GM10248 (cell line): Measurements from ENCODE around the gene CELF4.

ENCODE experiments used
- CTCF ChIA-PET: fragments of 300-600 bp; sonication (Branson Sonifier 250); formaldehyde crosslinking; extraction: SDS; loops from one replicate; lab custom pipeline; 2021; ENCODE audit warnings: antibody characterized with exemption; lab: Yijun Ruan, JAX
- POLR2A ChIA-PET: fragments of 350-650 bp; sonication (Branson Sonifier 250); formaldehyde crosslinking; extraction: SDS; loops from one replicate; lab custom pipeline; 2020; ENCODE audit warnings: antibody characterized with exemption; lab: Yijun Ruan, JAX
- DNase-seq: peaks from one replicate; pipeline ENCODE4 v3.0.0; 2012; ENCODE audit errors: extremely low spot score
- TF ChIP-seq, protein P1 (sequence below): IDR thresholded peaks from 2 replicates; pipeline ENCODE4 v1.5.1; 2012; ENCODE audit warnings: mild to moderate bottlenecking, low read depth; ENCODE audit errors: extremely low read depth, missing control alignments, control extremely low read depth

The CELF4 gene

DNA sequence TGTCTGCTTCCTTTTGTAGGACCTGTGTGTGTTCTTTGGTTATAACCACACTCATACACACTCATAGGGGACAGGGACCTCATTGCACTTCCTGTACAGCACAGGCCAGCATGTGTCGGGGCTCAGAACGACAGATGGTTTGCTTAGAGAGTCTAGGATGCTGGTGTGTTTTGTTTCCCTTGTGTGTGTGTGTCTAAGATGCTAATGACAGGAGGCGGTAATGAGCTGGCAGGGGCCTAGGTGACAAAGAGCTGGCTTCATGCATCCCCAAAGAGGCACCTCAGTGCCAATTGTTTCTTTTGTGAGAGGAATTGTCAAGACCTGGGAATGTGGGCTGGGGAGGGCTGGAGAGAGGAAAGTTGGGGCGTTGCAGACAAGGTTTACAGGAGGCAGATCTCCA, 66.6 kb downstream of the CELF4 start:
- CTCF ChIA-PET: no interaction called here
- TF ChIP-seq, protein P1, sequence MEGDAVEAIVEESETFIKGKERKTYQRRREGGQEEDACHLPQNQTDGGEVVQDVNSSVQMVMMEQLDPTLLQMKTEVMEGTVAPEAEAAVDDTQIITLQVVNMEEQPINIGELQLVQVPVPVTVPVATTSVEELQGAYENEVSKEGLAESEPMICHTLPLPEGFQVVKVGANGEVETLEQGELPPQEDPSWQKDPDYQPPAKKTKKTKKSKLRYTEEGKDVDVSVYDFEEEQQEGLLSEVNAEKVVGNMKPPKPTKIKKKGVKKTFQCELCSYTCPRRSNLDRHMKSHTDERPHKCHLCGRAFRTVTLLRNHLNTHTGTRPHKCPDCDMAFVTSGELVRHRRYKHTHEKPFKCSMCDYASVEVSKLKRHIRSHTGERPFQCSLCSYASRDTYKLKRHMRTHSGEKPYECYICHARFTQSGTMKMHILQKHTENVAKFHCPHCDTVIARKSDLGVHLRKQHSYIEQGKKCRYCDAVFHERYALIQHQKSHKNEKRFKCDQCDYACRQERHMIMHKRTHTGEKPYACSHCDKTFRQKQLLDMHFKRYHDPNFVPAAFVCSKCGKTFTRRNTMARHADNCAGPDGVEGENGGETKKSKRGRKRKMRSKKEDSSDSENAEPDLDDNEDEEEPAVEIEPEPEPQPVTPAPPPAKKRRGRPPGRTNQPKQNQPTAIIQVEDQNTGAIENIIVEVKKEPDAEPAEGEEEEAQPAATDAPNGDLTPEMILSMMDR: no peak
- DNase-seq: no peak
- POLR2A ChIA-PET: no interaction called here

DNA sequence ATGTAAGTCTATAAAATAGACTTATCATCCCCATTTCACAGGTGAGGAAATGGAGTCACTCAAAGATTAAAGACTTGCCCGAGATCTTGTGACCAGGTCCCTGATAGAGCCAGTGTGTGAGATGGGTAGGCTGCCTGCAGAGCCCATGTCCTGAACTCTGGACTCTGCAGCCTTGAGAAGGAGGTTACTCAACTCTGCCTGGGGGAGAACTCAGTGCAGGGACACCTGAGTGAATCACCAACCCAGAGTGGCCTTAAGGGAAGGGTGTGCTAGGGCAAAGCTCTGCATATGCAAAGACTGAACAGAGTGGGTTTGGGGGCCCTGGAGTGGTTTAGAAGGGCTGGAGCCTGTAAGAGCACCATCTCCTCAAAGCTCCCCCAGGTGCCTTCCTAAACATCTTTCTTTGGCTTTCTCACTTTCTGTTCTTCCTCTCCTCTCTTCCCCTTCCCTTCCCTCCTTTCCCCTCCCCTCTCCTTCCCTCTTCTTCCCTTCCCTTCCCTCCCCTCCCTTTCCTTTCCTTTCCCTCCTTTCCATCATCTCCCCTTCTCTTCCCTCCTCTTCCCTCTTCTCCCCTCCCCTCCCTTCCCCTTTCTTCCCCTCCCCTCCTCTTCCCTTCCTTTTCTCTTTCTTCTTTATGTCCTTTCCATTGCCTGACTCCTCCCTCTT, 67.6 kb downstream of the CELF4 start:
- ChIA-PET CTCF (no interaction called here), POLR2A (no interaction called here)
- TF ChIP-seq, protein P1: no peak

DNA sequence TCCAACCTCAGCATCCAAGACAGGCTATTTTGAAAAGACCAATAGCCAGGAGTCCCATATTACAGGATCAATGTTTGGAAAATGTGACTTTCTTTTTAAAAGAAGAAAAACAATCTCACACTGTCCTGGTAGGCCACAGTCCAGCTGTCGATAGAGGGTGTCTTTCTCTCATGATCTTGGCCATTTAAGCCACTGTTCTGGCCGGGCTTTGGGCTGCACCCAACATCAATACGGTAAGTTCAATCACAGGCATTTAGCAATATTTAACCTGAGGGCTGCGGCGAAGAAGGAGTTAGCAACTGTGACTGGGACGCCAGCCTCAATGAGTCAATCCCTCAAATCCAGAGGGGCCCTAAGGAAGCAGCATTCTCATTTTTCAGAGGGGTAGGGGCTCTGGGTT, 69.0 kb downstream of the CELF4 start:
- TF ChIP-seq, protein P1: no peak
- no peak for DNase-seq
- CTCF ChIA-PET: no interaction called here
- POLR2A ChIA-PET: no interaction called here

More for the DNA sequence above, 67.6 kb downstream of the CELF4 start:
- no peak for DNase-seq

DNA sequence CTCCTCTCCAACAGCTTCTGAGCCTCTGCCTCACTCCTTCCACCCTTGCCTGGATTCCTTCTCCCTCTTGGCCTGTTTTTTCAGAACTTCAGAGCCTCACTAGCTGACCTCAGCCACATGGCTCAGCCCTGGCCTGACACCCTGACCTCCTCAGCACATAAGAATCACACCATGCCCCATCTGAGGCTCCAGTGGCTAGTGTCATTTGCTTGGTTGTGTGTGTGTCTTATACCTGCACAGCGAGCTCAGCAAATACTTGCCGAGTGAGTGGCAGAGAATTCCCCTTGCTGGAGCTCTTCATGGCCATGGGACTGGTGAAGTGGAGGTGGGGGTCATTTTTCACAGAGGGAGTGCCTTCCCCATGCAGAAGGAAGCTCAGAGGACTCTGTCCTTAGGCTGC, 70.2 kb downstream of the CELF4 start:
- no peak for DNase-seq
- ChIA-PET CTCF (interaction anchor here (1.9 kb wide), 1 partner anchor 18 kb away, joined by 5 read pairs; no protein-coding TSS in a partner anchor), POLR2A (no interaction called here)
- TF ChIP-seq, protein P1: no peak

DNA sequence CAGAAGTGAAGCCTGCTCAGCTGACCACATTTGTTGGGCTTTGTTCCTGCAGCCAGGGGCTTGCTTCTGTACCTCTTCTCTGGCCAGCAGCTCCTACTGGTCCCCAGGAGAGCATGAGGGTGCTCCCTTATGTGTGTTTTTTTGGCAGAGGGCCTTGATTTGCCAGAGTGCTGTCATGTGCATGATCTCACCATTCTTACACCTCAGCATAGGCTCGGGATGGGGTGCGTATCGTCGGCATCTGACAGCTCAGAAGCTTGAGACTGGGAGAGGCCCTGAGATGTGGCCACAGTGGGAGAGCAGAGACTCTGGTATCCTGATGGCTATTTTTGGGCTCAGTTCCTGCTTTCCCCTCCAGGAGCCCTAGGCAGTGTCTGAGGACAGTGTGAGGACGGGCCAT, 71.2 kb downstream of the CELF4 start:
- TF ChIP-seq, protein P1: no peak

DNA sequence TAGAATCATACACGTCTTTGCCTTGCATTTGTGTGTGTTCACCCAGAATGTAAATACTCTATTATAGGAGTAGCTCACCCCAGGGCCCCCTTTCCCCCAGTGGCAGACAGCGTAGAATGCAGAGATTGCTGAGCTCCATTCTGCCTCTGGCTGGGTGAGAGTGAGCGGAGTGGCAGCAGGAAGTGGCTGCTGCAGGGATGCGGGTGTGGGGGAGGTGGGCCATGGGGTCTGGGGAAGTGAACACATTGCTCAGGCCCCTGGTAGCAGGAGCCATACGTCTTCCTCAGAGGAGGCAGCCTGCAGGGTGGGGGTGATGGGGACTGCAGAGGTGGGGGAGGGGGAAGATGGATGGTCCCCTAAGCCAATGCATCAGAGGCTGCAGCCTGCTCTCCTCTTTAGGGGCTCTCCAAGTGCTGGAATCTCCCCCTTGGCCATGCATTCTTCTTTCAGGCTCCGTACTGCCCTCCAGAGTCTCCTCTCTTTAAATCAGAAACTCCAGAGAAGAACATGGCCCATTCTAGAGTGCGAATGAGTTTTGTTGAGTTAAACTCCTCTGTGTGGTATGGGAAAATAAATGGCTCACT, 72.2 kb downstream of the CELF4 start:
- TF ChIP-seq, protein P1: no peak
- DNase-seq: no peak
- CTCF ChIA-PET: interaction anchor here (1.9 kb wide), 1 partner anchor 16 kb away, joined by 5 read pairs; no protein-coding TSS in a partner anchor
- POLR2A ChIA-PET: no interaction called here

More for the DNA sequence above, 71.2 kb downstream of the CELF4 start:
- no peak for DNase-seq
- ChIA-PET CTCF (interaction anchor here (1.9 kb wide), 1 partner anchor 17 kb away, joined by 5 read pairs; no protein-coding TSS in a partner anchor), POLR2A (no interaction called here)
